Testis (tissue), 2 donors: ENCODE results near the gene NUAK1.

Experiments used
- CTCF ChIP-seq, 3 experiments: fragments of 450-650 bp in 2 of 3; fragments of 200-600 bp in 1 of 3; sonication (generic) in 1 of 3; IDR thresholded peaks; one replicate each; pipeline ENCODE4 v1.5.1; 2016 to 2019; ENCODE audit warnings: antibody characterized with exemption in 3 of 3, mild to moderate bottlenecking in 2 of 3, moderate library complexity in 1 of 3
- POLR2A ChIP-seq: fragments of 450-650 bp; IDR thresholded peaks from one replicate; pipeline ENCODE4 v1.6.1; 2017; ENCODE audit warnings: antibody characterized with exemption, mild to moderate bottlenecking, moderate library complexity

- TF ChIP-seq CTCF (IDR thresholded peaks at IDR 0.05): no peak
- TF ChIP-seq POLR2A: no peak
These were observed 48.5 kb upstream of the NUAK1 start for GRCh38 chr12:106187155-106187789.
